RPMI7951 (cell line): ENCODE data around the gene PKLR. TPM values are rescaled to one million over a fixed set of nuclear protein-coding genes. Genes with fewer than 3 reads are reported as not detected.
A peak's percentile ranks its signal among the peaks of the same experiment; 100 is the strongest.
"Not testable (repeated sequence)": the region's sequence is repeated elsewhere in the genome, so short reads cannot be mapped to it uniquely, and the experiment has no call there.

Source experiments
- DNase-seq: peaks from one replicate; pipeline ENCODE4 v3.0.0-alpha.2; 2012; ENCODE audit warnings: low read depth
- total RNA-seq: library from RNA; depleted of rRNA; stranded (reverse); fragments of >200 nt; shearing (Covaris generic); gene quantifications from 2 replicates; pipeline ENCODE4 v1.2.3, GENCODE V29; 2014; rRNA removed

Gene PKLR
- not detected in 2 replicates for total RNA-seq

GRCh38 chr1:155301342-155301841 is at the start of gene PKLR:
TSS of gene PKLR (minus strand) at chr1:155301438. CDS start at chr1:155301395, 43 bp downstream.
- no peak for DNase-seq

- no peak for DNase-seq
These were observed 41.6 kb upstream of the PKLR start for GRCh38 chr1:155342842-155343241.

GRCh38 chr1:155339515-155340097 is 38.4 kb upstream of the PKLR start:
- no peak for DNase-seq

- no peak for DNase-seq
These were observed 33.7 kb upstream of the PKLR start for GRCh38 chr1:155334962-155335361.

GRCh38 chr1:155329980-155330598 is 28.9 kb upstream of the PKLR start:
- DNase-seq, result no peak

GRCh38 chr1:155328856-155329255 is 27.6 kb upstream of the PKLR start:
- not testable (repeated sequence) for DNase-seq

- DNase-seq, result no peak
These were observed 26.7 kb upstream of the PKLR start for GRCh38 chr1:155327981-155328380.

GRCh38 chr1:155326631-155327037 is 25.4 kb upstream of the PKLR start:
- no peak for DNase-seq

GRCh38 chr1:155326020-155326526 is 24.8 kb upstream of the PKLR start:
- no peak for DNase-seq

GRCh38 chr1:155325603-155325893 is 24.3 kb upstream of the PKLR start:
- no peak for DNase-seq

GRCh38 chr1:155324717-155325602 is 23.7 kb upstream of the PKLR start:
- peak; percentile 46 for DNase-seq

- DNase-seq, result peak; percentile 97
These were observed 22.9 kb upstream of the PKLR start for GRCh38 chr1:155324037-155324716.

GRCh38 chr1:155323729-155324036 is 22.4 kb upstream of the PKLR start:
- peak; percentile 83 for DNase-seq

- DNase-seq, result peak; percentile 96
These were observed 21.9 kb upstream of the PKLR start for GRCh38 chr1:155322953-155323728.

GRCh38 chr1:155322571-155322952 is 21.3 kb upstream of the PKLR start:
- peak; percentile 48 for DNase-seq

- no peak for DNase-seq
These were observed 20.6 kb upstream of the PKLR start for GRCh38 chr1:155321639-155322503.

GRCh38 chr1:155320661-155321617 is 19.7 kb upstream of the PKLR start, which contains the start of gene RUSC1:
TSS of gene RUSC1 (plus strand) at chr1:155320894. CDS start at chr1:155321774, 880 bp downstream.
- DNase-seq, result no peak

- no peak for DNase-seq
These were observed 19.0 kb upstream of the PKLR start for GRCh38 chr1:155320252-155320651.

- no peak for DNase-seq
These were observed 18.3 kb upstream of the PKLR start for GRCh38 chr1:155319536-155319935.
